Measurements from ENCODE around the gene KCTD18.

The KCTD18 gene

GRCh38 chr2:200498402-200499162, 11.3 kb downstream of the KCTD18 start:
- no peak for DNase-seq (ENCODE audit: low read depth)
- no peak overlapping the region for H3K4me3 ChIP-seq (ENCODE audit: low read depth, low read length)
- TF ChIP-seq POLR2A (IDR thresholded peaks at IDR 0.05; ENCODE audit: extremely low read depth, insufficient read length) (no peak), CTCF (IDR thresholded peaks at IDR 0.05; ENCODE audit: low read depth, low read length) (no peak), MYC (IDR thresholded peaks at IDR 0.05; ENCODE audit: low read depth, low read length) (no peak), MAX (IDR thresholded peaks at IDR 0.05; ENCODE audit: low read depth, low read length) (no peak)

- TF ChIP-seq POLR2A (IDR thresholded peaks at IDR 0.05; ENCODE audit: extremely low read depth, insufficient read length) (no peak), MAX (IDR thresholded peaks at IDR 0.05; ENCODE audit: low read depth, low read length) (no peak), MYC (IDR thresholded peaks at IDR 0.05; ENCODE audit: low read depth, low read length) (no peak), CTCF (IDR thresholded peaks at IDR 0.05; ENCODE audit: low read depth, low read length) (no peak)
- DNase-seq (ENCODE audit: low read depth), result no peak
- H3K4me3 ChIP-seq (ENCODE audit: low read depth, low read length), result no peak overlapping the region
Observed at GRCh38 chr2:200496696-200497095, 13.2 kb downstream of the KCTD18 start.

- DNase-seq (ENCODE audit: low read depth), result no peak
- no peak overlapping the region for H3K4me3 ChIP-seq (ENCODE audit: low read depth, low read length)
- TF ChIP-seq POLR2A (IDR thresholded peaks at IDR 0.05; ENCODE audit: extremely low read depth, insufficient read length) (no peak), CTCF (IDR thresholded peaks at IDR 0.05; ENCODE audit: low read depth, low read length) (no peak), MAX (IDR thresholded peaks at IDR 0.05; ENCODE audit: low read depth, low read length) (no peak), MYC (IDR thresholded peaks at IDR 0.05; ENCODE audit: low read depth, low read length) (no peak)
Observed at GRCh38 chr2:200494048-200494447, 15.8 kb downstream of the KCTD18 start.

- DNase-seq (ENCODE audit: low read depth), result no peak
- no peak for TF ChIP-seq CTCF (IDR thresholded peaks at IDR 0.05; ENCODE audit: low read depth, low read length)
- no peak for TF ChIP-seq MYC (IDR thresholded peaks at IDR 0.05; ENCODE audit: low read depth, low read length)
- TF ChIP-seq MAX (IDR thresholded peaks at IDR 0.05; ENCODE audit: low read depth, low read length), result no peak
- no peak for TF ChIP-seq POLR2A (IDR thresholded peaks at IDR 0.05; ENCODE audit: extremely low read depth, insufficient read length)
- H3K4me3 ChIP-seq (ENCODE audit: low read depth, low read length), result no peak overlapping the region
Observed at GRCh38 chr2:200492656-200493055, 17.2 kb downstream of the KCTD18 start.

- no peak overlapping the region for H3K4me3 ChIP-seq (ENCODE audit: low read depth, low read length)
- no peak for DNase-seq (ENCODE audit: low read depth)
- TF ChIP-seq POLR2A (IDR thresholded peaks at IDR 0.05; ENCODE audit: extremely low read depth, insufficient read length) (no peak), CTCF (IDR thresholded peaks at IDR 0.05; ENCODE audit: low read depth, low read length) (no peak), MAX (IDR thresholded peaks at IDR 0.05; ENCODE audit: low read depth, low read length) (no peak), MYC (IDR thresholded peaks at IDR 0.05; ENCODE audit: low read depth, low read length) (no peak)
Observed at GRCh38 chr2:200490001-200490400, 19.9 kb downstream of the KCTD18 start.

All from NB4 (cell line).